ENCODE results near the gene HOXA9.

DNA sequence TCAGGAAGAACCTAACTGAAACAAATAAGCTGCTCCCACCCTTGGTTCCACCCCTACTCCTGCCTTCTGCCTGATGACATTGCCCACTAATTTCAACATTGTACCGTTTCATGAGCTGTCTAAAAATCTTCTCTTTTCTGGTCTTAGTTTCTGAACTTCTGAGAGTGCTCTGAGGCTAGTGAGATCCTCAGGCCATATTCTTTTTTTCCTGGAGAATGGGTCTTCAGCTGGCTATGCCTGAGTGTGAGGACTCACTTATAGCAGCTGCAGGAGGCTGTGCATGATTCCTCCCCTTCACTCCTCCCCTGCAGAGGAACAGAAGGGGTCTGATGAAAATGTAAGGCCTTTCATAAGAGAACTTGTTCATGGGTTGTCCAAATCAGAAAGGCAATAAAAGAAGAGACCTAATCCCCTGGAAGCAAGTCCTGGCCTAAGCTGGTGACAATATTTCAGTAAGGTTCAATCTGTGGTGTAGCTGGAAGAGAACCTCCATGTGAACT, 45.9 kb downstream of the HOXA9 start:
- TF ChIP-seq, protein P1, sequence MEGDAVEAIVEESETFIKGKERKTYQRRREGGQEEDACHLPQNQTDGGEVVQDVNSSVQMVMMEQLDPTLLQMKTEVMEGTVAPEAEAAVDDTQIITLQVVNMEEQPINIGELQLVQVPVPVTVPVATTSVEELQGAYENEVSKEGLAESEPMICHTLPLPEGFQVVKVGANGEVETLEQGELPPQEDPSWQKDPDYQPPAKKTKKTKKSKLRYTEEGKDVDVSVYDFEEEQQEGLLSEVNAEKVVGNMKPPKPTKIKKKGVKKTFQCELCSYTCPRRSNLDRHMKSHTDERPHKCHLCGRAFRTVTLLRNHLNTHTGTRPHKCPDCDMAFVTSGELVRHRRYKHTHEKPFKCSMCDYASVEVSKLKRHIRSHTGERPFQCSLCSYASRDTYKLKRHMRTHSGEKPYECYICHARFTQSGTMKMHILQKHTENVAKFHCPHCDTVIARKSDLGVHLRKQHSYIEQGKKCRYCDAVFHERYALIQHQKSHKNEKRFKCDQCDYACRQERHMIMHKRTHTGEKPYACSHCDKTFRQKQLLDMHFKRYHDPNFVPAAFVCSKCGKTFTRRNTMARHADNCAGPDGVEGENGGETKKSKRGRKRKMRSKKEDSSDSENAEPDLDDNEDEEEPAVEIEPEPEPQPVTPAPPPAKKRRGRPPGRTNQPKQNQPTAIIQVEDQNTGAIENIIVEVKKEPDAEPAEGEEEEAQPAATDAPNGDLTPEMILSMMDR (IDR thresholded peaks at IDR 0.05), result no peak
- no peak for TF ChIP-seq POLR2A (IDR thresholded peaks at IDR 0.05)

All from sigmoid colon (tissue), 3 donors.